Esophagus squamous epithelium (tissue), 5 donors: ENCODE results near the gene TOMM70. TPM values are rescaled to one million over a fixed set of nuclear protein-coding genes. Genes with fewer than 3 reads are reported as not detected.

Experiments used
- DNase-seq: peaks from one replicate; lab custom pipeline; 2025; lab: John Stamatoyannopoulos, UW
- H3K27ac ChIP-seq, 4 donors: fragments of 200-600 bp; sonication (generic); one replicate each; pipeline ENCODE4 v1.5.1; 2016 to 2019; ENCODE audit warnings: mild to moderate bottlenecking in 1 of 4
- H3K27me3 ChIP-seq, 4 donors: fragments of 200-600 bp; sonication (generic); 1 replicate in 3 of 4; 2 replicates in 1 of 4; pipeline versions ENCODE4 v1.5.1 to v1.6.0; 2017 to 2021; ENCODE audit warnings: antibody characterized with exemption in 1 of 4
- H3K36me3 ChIP-seq, 3 donors: fragments of 200-600 bp; sonication (generic); one replicate each; pipeline ENCODE4 v1.5.1; 2016 to 2019
- H3K4me1 ChIP-seq, 3 donors: fragments of 200-600 bp; sonication (generic); one replicate each; pipeline ENCODE4 v1.5.1; 2017 to 2019
- H3K4me3 ChIP-seq, 4 donors: fragments of 200-600 bp; sonication (generic); 1 replicate in 3 of 4; 2 replicates in 1 of 4; pipeline ENCODE4 v1.5.1; 2016 to 2019; ENCODE audit warnings: mild to moderate bottlenecking in 2 of 4, moderate library complexity in 1 of 4
- H3K9me3 ChIP-seq, 3 donors: fragments of 200-600 bp; sonication (generic); one replicate each; pipeline ENCODE4 v1.5.1; 2016 to 2019
- POLR2A ChIP-seq, 4 donors: fragments of 450-650 bp; IDR thresholded peaks; one replicate each; pipeline ENCODE4 v1.6.1; 2017; ENCODE audit warnings: antibody characterized with exemption in 4 of 4, mild to moderate bottlenecking in 4 of 4, moderate library complexity in 3 of 4
- WGBS, 2 donors: methylation state at CpG; one replicate each; pipeline ENCODE4 v1.1.5; 2018; 5-methylcytosine and 5-hydroxymethylcytosine counted together
- intact Hi-C: fragments of 100-400 bp; cut with DNase I; formaldehyde crosslinking; loops from one replicate; pipeline ENCODE4 v1.15.0; 2022
- total RNA-seq, 4 donors: library from RNA; depleted of rRNA; stranded (reverse); fragments of >200 nt; gene quantifications; one replicate each; pipeline ENCODE4 v1.1.0, GENCODE V29; 2016
- TF ChIP-seq, protein P1 (sequence below), 6 experiments: fragments of 450-650 bp in 4 of 6; fragments of 200-600 bp in 2 of 6; sonication (generic) in 2 of 6; IDR thresholded peaks; one replicate each; pipeline ENCODE4 v1.5.1; 2016 to 2019; ENCODE audit warnings: antibody characterized with exemption in 6 of 6, mild to moderate bottlenecking in 4 of 6, moderate library complexity in 4 of 6
- donor health status: DM: yes; HTN: yes; CAD: no.

TOMM70 gene
- total RNA-seq, 4 donors from 2014 or later: 32.0 to 51.3 (median 44.3) TPM

DNA sequence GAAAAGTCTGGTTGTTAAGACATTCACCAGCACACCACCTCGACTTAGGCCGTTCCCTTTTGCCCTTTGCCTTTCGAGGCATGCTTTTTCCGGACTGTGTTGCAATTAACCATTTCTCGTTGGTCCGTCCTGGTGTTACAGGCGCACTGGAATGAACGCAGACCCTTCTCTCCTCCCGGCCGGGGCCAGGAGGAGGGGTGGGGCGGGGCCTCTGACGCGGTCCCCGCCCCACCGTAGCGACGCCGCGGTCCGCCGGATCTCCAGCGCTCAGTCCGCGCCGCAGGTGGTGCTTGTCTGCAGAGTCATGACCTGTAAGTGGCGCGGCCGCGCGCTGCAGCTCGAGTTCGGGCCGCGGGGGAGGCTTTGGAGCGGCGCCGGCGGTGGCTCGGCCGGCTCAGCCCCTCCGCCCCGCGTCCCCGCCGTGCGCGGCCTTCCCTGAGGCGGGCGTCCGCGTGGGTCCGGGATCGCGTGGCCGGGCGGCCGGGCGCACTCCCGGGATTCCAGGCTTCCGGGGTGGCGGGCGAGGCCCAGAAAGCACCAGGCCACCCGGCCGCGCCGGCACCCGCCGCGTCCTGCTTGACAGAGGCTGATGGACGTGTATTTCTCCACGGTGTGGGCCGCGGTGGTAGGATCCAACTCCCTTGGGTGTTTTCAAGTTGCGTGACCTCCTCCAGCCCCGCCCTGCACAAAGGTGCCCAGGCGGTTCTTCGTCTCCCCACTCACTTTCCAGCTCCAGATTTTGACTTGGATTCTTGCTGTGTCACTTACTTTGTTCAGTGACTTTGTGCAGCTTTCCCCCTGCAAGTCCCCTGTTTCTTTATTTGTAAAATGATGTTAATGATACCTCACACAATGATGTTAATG is 66.2 kb downstream of the TOMM70 start, which contains the start of gene NIT2:
NIT2 (plus strand) TSS at position 270 of the 864 bp plus-strand sequence; CDS start at position 305, 35 bp downstream.
- Histone ChIP-seq H3K9me3 (no peaks in the 10 kb centered on the region), H3K4me3 (peak within 1 kb of the TSS; percentile 55 to 90 (median 78)), H3K27ac (peak within 1 kb of the TSS; percentile 75 to 92 (median 86)), H3K4me1 (peaks cover 0 to 22% (median 11%) of the 10 kb centered on the region in 3 donors), H3K27me3 (no peaks in the 10 kb centered on the region), H3K36me3 (peaks cover 0 to 16% (median 2%) of the 10 kb centered on the region in 3 donors)
- peak in 2 of 4 donors; percentile 38 to 60 for TF ChIP-seq POLR2A (IDR thresholded peaks at IDR 0.05)
- TF ChIP-seq, protein P1, sequence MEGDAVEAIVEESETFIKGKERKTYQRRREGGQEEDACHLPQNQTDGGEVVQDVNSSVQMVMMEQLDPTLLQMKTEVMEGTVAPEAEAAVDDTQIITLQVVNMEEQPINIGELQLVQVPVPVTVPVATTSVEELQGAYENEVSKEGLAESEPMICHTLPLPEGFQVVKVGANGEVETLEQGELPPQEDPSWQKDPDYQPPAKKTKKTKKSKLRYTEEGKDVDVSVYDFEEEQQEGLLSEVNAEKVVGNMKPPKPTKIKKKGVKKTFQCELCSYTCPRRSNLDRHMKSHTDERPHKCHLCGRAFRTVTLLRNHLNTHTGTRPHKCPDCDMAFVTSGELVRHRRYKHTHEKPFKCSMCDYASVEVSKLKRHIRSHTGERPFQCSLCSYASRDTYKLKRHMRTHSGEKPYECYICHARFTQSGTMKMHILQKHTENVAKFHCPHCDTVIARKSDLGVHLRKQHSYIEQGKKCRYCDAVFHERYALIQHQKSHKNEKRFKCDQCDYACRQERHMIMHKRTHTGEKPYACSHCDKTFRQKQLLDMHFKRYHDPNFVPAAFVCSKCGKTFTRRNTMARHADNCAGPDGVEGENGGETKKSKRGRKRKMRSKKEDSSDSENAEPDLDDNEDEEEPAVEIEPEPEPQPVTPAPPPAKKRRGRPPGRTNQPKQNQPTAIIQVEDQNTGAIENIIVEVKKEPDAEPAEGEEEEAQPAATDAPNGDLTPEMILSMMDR (IDR thresholded peaks at IDR 0.05): peak in 1 of 6 experiments; percentile 18
- intact Hi-C loops: no loop called here
- WGBS, 2 donors: 0% methylated on average over 9 to 32 of the region's 77 CpGs
- DNase-seq: peak; percentile 39

DNA sequence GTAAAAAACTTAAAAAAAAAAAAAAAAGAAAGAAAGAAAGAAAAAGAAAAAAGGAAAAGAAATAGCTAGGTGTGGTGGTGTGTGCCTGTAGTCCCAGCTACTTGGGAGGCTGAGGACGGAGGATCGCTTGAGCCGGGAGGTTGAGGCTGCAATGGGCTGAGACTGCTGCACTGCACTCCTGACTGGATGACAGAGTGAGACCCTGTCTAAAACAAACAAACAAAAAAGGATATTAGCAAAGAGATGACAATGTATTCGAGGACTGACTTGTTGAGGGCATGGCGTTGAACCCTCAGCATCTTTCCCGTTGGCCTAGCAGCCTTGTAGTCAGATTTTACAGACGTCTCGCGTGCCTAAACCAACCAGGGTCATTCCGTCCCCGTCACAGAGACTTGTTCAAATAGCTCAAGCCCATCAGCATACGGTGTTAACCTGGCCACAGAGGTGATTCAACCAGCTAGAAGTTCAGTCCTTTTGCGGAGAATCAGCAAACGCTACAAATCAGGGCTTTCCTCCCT is 66.9 kb downstream of the TOMM70 start:
- Histone ChIP-seq H3K4me1 (peaks cover 0 to 22% (median 11%) of the 10 kb centered on the region in 3 donors), H3K27ac (peak overlapping the region; percentile 75 to 92 (median 86)), H3K36me3 (peaks cover 0 to 9% (median 0%) of the 10 kb centered on the region in 3 donors), H3K27me3 (no peaks in the 10 kb centered on the region), H3K9me3 (no peaks in the 10 kb centered on the region), H3K4me3 (peak overlapping the region; percentile 55 to 90 (median 78))
- WGBS, 2 donors: 36 to 43% methylated on average over 13 to 14 of the region's 14 CpGs
- no peak for DNase-seq
- no peak for TF ChIP-seq POLR2A (IDR thresholded peaks at IDR 0.05)
- TF ChIP-seq, protein P1 (IDR thresholded peaks at IDR 0.05): no peak
- intact Hi-C loops: no loop called here

DNA sequence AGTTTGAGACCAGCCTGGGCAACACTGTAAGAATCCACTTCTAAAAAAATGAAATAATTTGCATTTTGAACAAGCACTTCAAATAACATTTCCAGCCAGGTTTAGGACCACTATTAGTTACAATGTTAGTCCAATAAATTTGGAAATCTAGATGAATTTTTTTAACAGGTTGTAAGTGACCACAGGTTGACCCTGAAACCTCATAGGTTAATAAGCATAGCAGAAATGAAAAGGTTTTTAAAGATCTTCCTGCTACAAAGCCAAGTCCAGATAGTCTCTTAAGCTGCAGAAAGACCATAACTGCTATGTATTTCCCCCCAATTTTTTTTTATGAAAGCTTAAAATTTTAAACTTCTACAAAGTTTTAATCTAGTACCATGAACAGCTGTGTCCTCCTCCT is 67.8 kb downstream of the TOMM70 start:
- no peak overlapping the region for H3K4me3 ChIP-seq
- no peak for DNase-seq
- intact Hi-C loops: no loop called here
- H3K27me3 ChIP-seq: no peaks in the 10 kb centered on the region
- no peaks in the 10 kb centered on the region for H3K36me3 ChIP-seq
- no peak overlapping the region for H3K27ac ChIP-seq
- no peak for TF ChIP-seq POLR2A (IDR thresholded peaks at IDR 0.05)
- TF ChIP-seq, protein P1 (IDR thresholded peaks at IDR 0.05): no peak
- H3K9me3 ChIP-seq: no peaks in the 10 kb centered on the region
- H3K4me1 ChIP-seq: peaks cover 0 to 22% (median 11%) of the 10 kb centered on the region in 3 donors

DNA sequence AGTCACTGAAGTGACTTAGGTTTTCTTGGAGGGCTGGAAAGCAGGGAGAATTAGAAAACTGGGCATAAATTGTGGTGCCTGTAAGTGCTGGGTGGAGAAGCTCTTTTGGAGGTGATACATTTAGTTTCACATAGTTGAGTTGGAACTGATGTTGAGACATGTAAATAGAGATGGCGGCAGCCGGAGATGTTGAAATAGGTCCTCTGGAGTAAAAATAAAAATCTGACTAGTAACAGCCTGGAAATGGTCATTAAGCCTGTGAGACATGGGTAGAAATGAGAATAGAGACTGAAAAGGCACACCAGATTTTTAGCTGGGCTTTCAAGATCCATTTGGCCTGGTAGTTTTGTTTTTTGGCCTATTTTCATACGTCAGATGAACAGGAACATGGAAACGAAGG is 69.2 kb downstream of the TOMM70 start:
- no peaks in the 10 kb centered on the region for H3K9me3 ChIP-seq
- no peak overlapping the region for H3K4me3 ChIP-seq
- no peak for DNase-seq
- WGBS, 2 donors: 90 to 92% methylated on average over 4 of the region's 4 CpGs
- peaks cover 0 to 22% (median 11%) of the 10 kb centered on the region in 3 donors for H3K4me1 ChIP-seq
- H3K36me3 ChIP-seq: peaks cover 0 to 10% (median 0%) of the 10 kb centered on the region in 3 donors
- H3K27ac ChIP-seq: no peak overlapping the region
- no peaks in the 10 kb centered on the region for H3K27me3 ChIP-seq
- intact Hi-C loops: no loop called here
- TF ChIP-seq, protein P1 (IDR thresholded peaks at IDR 0.05): no peak
- no peak for TF ChIP-seq POLR2A (IDR thresholded peaks at IDR 0.05)

DNA sequence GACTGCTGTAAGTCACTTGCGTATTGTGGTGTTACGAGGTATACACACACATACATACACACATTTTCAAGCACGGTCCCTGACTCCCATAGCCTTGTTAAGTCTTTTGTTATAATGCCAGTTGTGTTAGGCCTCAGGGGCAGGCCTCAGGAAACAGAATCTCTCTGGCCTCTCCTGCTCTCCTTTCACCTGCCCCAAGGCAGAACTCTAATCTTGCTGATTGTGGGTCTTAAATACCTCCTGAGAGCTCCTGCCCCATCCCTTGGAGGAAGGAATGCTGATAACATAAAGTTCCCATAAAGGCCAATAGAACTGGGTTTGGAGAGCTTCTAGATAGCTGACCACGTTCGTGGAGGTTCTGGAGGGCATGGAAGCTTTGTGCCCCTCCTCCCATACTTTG is 70.2 kb downstream of the TOMM70 start:
- 82 to 90% methylated on average over 4 to 5 of the region's 5 CpGs for WGBS, 2 donors
- TF ChIP-seq POLR2A (IDR thresholded peaks at IDR 0.05): no peak
- intact Hi-C loops: no loop called here

More for the DNA sequence above, 70.2 kb downstream of the TOMM70 start:
- Histone ChIP-seq H3K27ac (no peak overlapping the region), H3K36me3 (peaks cover 0 to 17% (median 0%) of the 10 kb centered on the region in 3 donors), H3K9me3 (no peaks in the 10 kb centered on the region), H3K4me3 (no peak overlapping the region), H3K27me3 (no peaks in the 10 kb centered on the region), H3K4me1 (peaks cover 0 to 14% (median 9%) of the 10 kb centered on the region in 3 donors)
- no peak for DNase-seq
